HG02763 (cell line): ENCODE results near the gene SCG2.

Experiments
- ATAC-seq: cut with Tn5 transposase; IDR thresholded peaks from one replicate; pipeline ENCODE4 v1.9.1; 2021; ENCODE audit warnings: mild to moderate bottlenecking, moderate library complexity; ENCODE audit not compliant: unreplicated experiment

The SCG2 gene

GRCh38 chr2:223601932-223602666 is at the start of gene SCG2:
SCG2 (minus strand) TSS chr2:223602361; CDS start chr2:223599282, 3,079 bp downstream.
- peak; percentile 88 for ATAC-seq

- ATAC-seq, result no peak
Observed at GRCh38 chr2:223649554-223650533, 47.7 kb upstream of the SCG2 start.

- ATAC-seq, result no peak
Observed at GRCh38 chr2:223648755-223649154, 46.6 kb upstream of the SCG2 start.

- ATAC-seq, result peak; percentile 90
Observed at GRCh38 chr2:223647258-223647952, 45.2 kb upstream of the SCG2 start.

GRCh38 chr2:223644136-223644535 is 42.0 kb upstream of the SCG2 start:
- no peak for ATAC-seq

GRCh38 chr2:223643309-223643708 is 41.1 kb upstream of the SCG2 start:
- no peak for ATAC-seq

- no peak for ATAC-seq
Observed at GRCh38 chr2:223642506-223642905, 40.3 kb upstream of the SCG2 start.

GRCh38 chr2:223641082-223641481 is 38.9 kb upstream of the SCG2 start:
- ATAC-seq, result no peak

GRCh38 chr2:223635080-223635479 is 32.9 kb upstream of the SCG2 start:
- ATAC-seq, result no peak

GRCh38 chr2:223634238-223634637 is 32.1 kb upstream of the SCG2 start:
- ATAC-seq, result no peak

- no peak for ATAC-seq
Observed at GRCh38 chr2:223633656-223634055, 31.5 kb upstream of the SCG2 start.

GRCh38 chr2:223632826-223633225 is 30.7 kb upstream of the SCG2 start:
- no peak for ATAC-seq

- ATAC-seq, result no peak
Observed at GRCh38 chr2:223626716-223627115, 24.6 kb upstream of the SCG2 start.

- no peak for ATAC-seq
Observed at GRCh38 chr2:223625652-223626051, 23.5 kb upstream of the SCG2 start.

- ATAC-seq, result no peak
Observed at GRCh38 chr2:223621901-223622300, 19.7 kb upstream of the SCG2 start.

GRCh38 chr2:223619486-223620129 is 17.4 kb upstream of the SCG2 start:
- no peak for ATAC-seq

GRCh38 chr2:223618172-223619035 is 16.2 kb upstream of the SCG2 start:
- no peak for ATAC-seq

GRCh38 chr2:223614534-223614933 is 12.4 kb upstream of the SCG2 start:
- ATAC-seq, result no peak

GRCh38 chr2:223613017-223613950 is 11.1 kb upstream of the SCG2 start:
- no peak for ATAC-seq
